T1000 (cell line): ENCODE data around the gene LMO1.
A peak's percentile ranks its signal among the peaks of the same experiment; 100 is the strongest.

Experiments used
- DNase-seq: peaks from one replicate; lab custom pipeline; 2025; ENCODE audit warnings: mixed read lengths; lab: John Stamatoyannopoulos, UW

LMO1 gene

GRCh38 chr11:8205566-8205965, 58.1 kb downstream of the LMO1 start:
- DNase-seq: no peak

GRCh38 chr11:8204596-8204995, 59.1 kb downstream of the LMO1 start:
- DNase-seq: no peak

GRCh38 chr11:8204025-8204424, 59.7 kb downstream of the LMO1 start:
- no peak for DNase-seq

GRCh38 chr11:8203414-8203715, 60.3 kb downstream of the LMO1 start:
- no peak for DNase-seq

- no peak for DNase-seq
These were observed 60.9 kb downstream of the LMO1 start for GRCh38 chr11:8202516-8203413.

GRCh38 chr11:8201644-8202365, 61.9 kb downstream of the LMO1 start:
- DNase-seq: no peak

GRCh38 chr11:8199676-8200075, 64.0 kb downstream of the LMO1 start:
- no peak for DNase-seq

GRCh38 chr11:8196749-8197148, 66.9 kb downstream of the LMO1 start:
- no peak for DNase-seq

GRCh38 chr11:8194956-8195355, 68.7 kb downstream of the LMO1 start:
- no peak for DNase-seq

GRCh38 chr11:8192896-8193209, 70.8 kb downstream of the LMO1 start:
- DNase-seq: no peak

GRCh38 chr11:8192016-8192895, 71.4 kb downstream of the LMO1 start:
- peak; percentile 27 for DNase-seq

- no peak for DNase-seq
These were observed 73.2 kb downstream of the LMO1 start for GRCh38 chr11:8190431-8190830.

GRCh38 chr11:8186429-8186828, 77.2 kb downstream of the LMO1 start:
- no peak for DNase-seq

GRCh38 chr11:8183111-8183510, 80.6 kb downstream of the LMO1 start:
- no peak for DNase-seq

GRCh38 chr11:8180469-8180868, 83.2 kb downstream of the LMO1 start:
- DNase-seq: no peak

GRCh38 chr11:8178297-8178696, 85.4 kb downstream of the LMO1 start:
- DNase-seq: no peak

GRCh38 chr11:8177136-8177535, 86.5 kb downstream of the LMO1 start:
- no peak for DNase-seq
